Measurements from ENCODE around the gene GALNT14. TPM values are rescaled to one million over a fixed set of nuclear protein-coding genes. Genes with fewer than 3 reads are reported as not detected.

The GALNT14 gene
- total RNA-seq, 3 donors from 2014 or later: 0.16 to 4.3 (median 4.1) TPM

Other genes with a start within 250 kb of the GALNT14 start
- gene CAPN14, start 79.1 kb upstream of the GALNT14 start, total RNA-seq: under 1 TPM; 0.16 to 0.44 (median 0.33) TPM
- gene EHD3, start 95.7 kb upstream of the GALNT14 start, total RNA-seq: 10 to 100 TPM in 1 of 3 donors, 1 to 10 TPM in 2; 2.7 to 10.1 (median 9.2) TPM